Kidney (tissue), 22 donors: ENCODE data around the gene FURIN. TPM values are rescaled to one million over a fixed set of nuclear protein-coding genes. Genes with fewer than 3 reads are reported as not detected.

Experiments used
- DNase-seq, 5 donors: peaks; one replicate each; pipeline ENCODE4 v3.0.0-alpha.2; 2013 to 2020
- FAIRE-seq: peaks from 2 replicates; lab custom pipeline; 2012; peaks lifted over from hg19 to GRCh38; lab: Jason Lieb, UNC
- H3K27ac ChIP-seq, 2 donors: one replicate each; pipeline ENCODE4 v1.7.0; 2013; ENCODE audit warnings: low read depth in 2 of 2, low read length in 2 of 2, inconsistent platforms in 1 of 2
- H3K27me3 ChIP-seq: one replicate; pipeline ENCODE4 v1.7.1; 2013; ENCODE audit warnings: low read length, inconsistent platforms; ENCODE audit not compliant: control insufficient read depth, insufficient read depth
- H3K36me3 ChIP-seq, 3 donors: one replicate each; pipeline versions ENCODE4 v1.7.0 to v1.7.1; 2013; ENCODE audit warnings: low read length in 3 of 3, control low read depth in 1 of 3, inconsistent platforms in 1 of 3; ENCODE audit not compliant: insufficient read depth in 3 of 3, control insufficient read depth in 2 of 3
- H3K4me1 ChIP-seq, 3 donors: one replicate each; pipeline versions ENCODE4 v1.7.0 to v1.7.1; 2013; ENCODE audit warnings: low read length in 3 of 3, inconsistent platforms in 1 of 3, low read depth in 1 of 3; ENCODE audit not compliant: control insufficient read depth in 2 of 3, insufficient read depth in 2 of 3
- H3K4me3 ChIP-seq, 3 donors: one replicate each; pipeline versions ENCODE4 v1.7.0 to v1.8.1; 2013; ENCODE audit warnings: low read length in 3 of 3, control low read depth in 1 of 3, inconsistent platforms in 1 of 3
- H3K9ac ChIP-seq, 3 donors: one replicate each; pipeline versions ENCODE4 v1.7.0 to v1.7.1; 2013; ENCODE audit warnings: low read length in 3 of 3, control low read depth in 1 of 3, inconsistent platforms in 1 of 3
- H3K9me3 ChIP-seq, 3 donors: one replicate each; pipeline versions ENCODE4 v1.7.0 to v1.7.1; 2013; ENCODE audit warnings: low read length in 3 of 3, control low read depth in 1 of 3, inconsistent platforms in 1 of 3; ENCODE audit not compliant: control insufficient read depth in 2 of 3, insufficient read depth in 1 of 3
- intact Hi-C: fragments of 100-400 bp; cut with DNase I; formaldehyde crosslinking; loops from one replicate; pipeline ENCODE4 v1.11.1; 2022
- long read RNA-seq, 10 donors: library from polyadenylated mRNA in 1 of 10; unstranded in 1 of 10; transcript quantifications; one replicate each; pipeline ENCODE4 v2.0.0 and lab custom pipeline, GENCODE V29; 2021 to 2026
- polyA plus RNA-seq: library from polyadenylated mRNA; stranded (reverse); fragments of 350-450 nt; fragmentation: Illumina TruSeq; extraction: RNeasy Lipid Tissue Mini Kit (QIAGEN cat#74804); gene quantifications from one replicate; pipeline ENCODE4 v1.2.3, GENCODE V29; 2014; ENCODE audit warnings: low read depth, low replicate concordance; ENCODE audit not compliant: insufficient read depth
- total RNA-seq: library from RNA; stranded (reverse); fragmentation: NEBNext Ultra II Directional; extraction: Animal tissue kit (Norgen Biotek cat#: 25700); gene quantifications from one replicate; pipeline ENCODE4 v1.2.1, GENCODE V29; 2021
- TF ChIP-seq, protein P1 (sequence below): IDR thresholded peaks from 3 replicates; pipeline ENCODE4 v1.5.1; 2012; ENCODE audit warnings: mild to moderate bottlenecking, moderate library complexity, borderline replicate concordance; ENCODE audit not compliant: insufficient read depth; ENCODE audit errors: extremely low read depth
- donor health status: control.
- donor health status: control.
- donor health status: control.
- donor health status: control.
- donor health status: control.
- donor health status: DM: yes; HTN: yes; CAD: no.
- donor health status: Normal renal cell carcinoma (clear cell type).

The FURIN gene
- total RNA-seq (75.9 TPM), polyA plus RNA-seq (36.4 TPM)
- long read RNA-seq, donor 1, full-length matches to known transcripts, result 4 of 33 reads
- long read RNA-seq, donor 1, partial matches to known transcripts, result 29 of 33 reads
- long read RNA-seq, donor 1, other reads (novel, unspliced or antisense), result 0 of 33 reads
- long read RNA-seq, donor 2, full-length matches to known transcripts, result 1 of 1 reads
- long read RNA-seq, donor 2, partial matches to known transcripts, result 0 of 1 reads
- long read RNA-seq, donor 2, other reads (novel, unspliced or antisense), result 0 of 1 reads
- long read RNA-seq, donor 3, full-length matches to known transcripts, result 4 of 9 reads
- long read RNA-seq, donor 3, partial matches to known transcripts, result 5 of 9 reads
- long read RNA-seq, donor 3, other reads (novel, unspliced or antisense), result 0 of 9 reads
- long read RNA-seq, donor 4, full-length matches to known transcripts, result 3 of 8 reads
- long read RNA-seq, donor 4, partial matches to known transcripts, result 5 of 8 reads
- long read RNA-seq, donor 4, other reads (novel, unspliced or antisense), result 0 of 8 reads
- long read RNA-seq, donor 5, result 0 reads
- long read RNA-seq, donor 6, full-length matches to known transcripts, result 2 of 2 reads
- long read RNA-seq, donor 6, partial matches to known transcripts, result 0 of 2 reads
- long read RNA-seq, donor 6, other reads (novel, unspliced or antisense), result 0 of 2 reads
- long read RNA-seq, donor 7, full-length matches to known transcripts, result 2 of 37 reads
- long read RNA-seq, donor 7, partial matches to known transcripts, result 35 of 37 reads
- long read RNA-seq, donor 7, other reads (novel, unspliced or antisense), result 0 of 37 reads
- long read RNA-seq, donor 8, partial matches to known transcripts, result 24 of 24 reads
- long read RNA-seq, donor 8, other reads (novel, unspliced or antisense), result 0 of 24 reads
- long read RNA-seq, donor 9, result 0 reads
- long read RNA-seq, donor 10, full-length matches to known transcripts, result 3 of 35 reads
- long read RNA-seq, donor 10, partial matches to known transcripts, result 32 of 35 reads
- long read RNA-seq, donor 10, other reads (novel, unspliced or antisense), result 0 of 35 reads

DNA sequence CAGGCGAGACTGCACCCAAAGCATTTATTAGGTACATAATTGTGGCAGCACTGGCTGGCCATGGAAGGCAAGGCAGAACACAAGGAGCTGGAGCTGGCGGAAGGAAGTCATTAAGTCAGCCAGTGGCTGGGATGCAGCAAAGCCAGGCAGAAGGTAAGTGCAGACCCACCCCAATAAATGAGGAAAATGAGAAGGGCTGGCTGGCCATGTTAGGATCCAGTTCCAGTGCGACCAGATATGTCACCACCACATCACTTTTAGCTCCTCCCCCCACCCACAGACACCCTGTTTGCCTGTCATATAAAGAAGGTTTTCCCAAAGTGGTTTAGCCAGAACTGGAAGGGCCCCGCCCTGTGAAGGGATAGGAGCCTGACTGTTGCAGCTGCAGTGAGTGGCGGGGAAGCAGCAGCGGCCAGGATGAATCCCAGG lies at the start of gene FURIN:
Gene FURIN, plus strand, starts transcription at position 328 of the 429 bp plus-strand sequence. CDS start 7,153 bp downstream, outside the sequence.
- Histone ChIP-seq H3K27me3 (no peaks in the 10 kb centered on the region), H3K27ac (peak within 1 kb of the TSS; percentile 64 to 82), H3K36me3 (no peaks in the 10 kb centered on the region), H3K4me1 (peaks cover 0 to 17% (median 10%) of the 10 kb centered on the region in 3 donors), H3K4me3 (no peak within 1 kb of the TSS), H3K9ac (peak within 1 kb of the TSS in 1 of 3 donors; percentile 23), H3K9me3 (no peaks in the 10 kb centered on the region)
- intact Hi-C loops, result no loop called here
- FAIRE-seq, result no peak
- TF ChIP-seq, protein P1, sequence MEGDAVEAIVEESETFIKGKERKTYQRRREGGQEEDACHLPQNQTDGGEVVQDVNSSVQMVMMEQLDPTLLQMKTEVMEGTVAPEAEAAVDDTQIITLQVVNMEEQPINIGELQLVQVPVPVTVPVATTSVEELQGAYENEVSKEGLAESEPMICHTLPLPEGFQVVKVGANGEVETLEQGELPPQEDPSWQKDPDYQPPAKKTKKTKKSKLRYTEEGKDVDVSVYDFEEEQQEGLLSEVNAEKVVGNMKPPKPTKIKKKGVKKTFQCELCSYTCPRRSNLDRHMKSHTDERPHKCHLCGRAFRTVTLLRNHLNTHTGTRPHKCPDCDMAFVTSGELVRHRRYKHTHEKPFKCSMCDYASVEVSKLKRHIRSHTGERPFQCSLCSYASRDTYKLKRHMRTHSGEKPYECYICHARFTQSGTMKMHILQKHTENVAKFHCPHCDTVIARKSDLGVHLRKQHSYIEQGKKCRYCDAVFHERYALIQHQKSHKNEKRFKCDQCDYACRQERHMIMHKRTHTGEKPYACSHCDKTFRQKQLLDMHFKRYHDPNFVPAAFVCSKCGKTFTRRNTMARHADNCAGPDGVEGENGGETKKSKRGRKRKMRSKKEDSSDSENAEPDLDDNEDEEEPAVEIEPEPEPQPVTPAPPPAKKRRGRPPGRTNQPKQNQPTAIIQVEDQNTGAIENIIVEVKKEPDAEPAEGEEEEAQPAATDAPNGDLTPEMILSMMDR, result no peak
- DNase-seq, result no peak

DNA sequence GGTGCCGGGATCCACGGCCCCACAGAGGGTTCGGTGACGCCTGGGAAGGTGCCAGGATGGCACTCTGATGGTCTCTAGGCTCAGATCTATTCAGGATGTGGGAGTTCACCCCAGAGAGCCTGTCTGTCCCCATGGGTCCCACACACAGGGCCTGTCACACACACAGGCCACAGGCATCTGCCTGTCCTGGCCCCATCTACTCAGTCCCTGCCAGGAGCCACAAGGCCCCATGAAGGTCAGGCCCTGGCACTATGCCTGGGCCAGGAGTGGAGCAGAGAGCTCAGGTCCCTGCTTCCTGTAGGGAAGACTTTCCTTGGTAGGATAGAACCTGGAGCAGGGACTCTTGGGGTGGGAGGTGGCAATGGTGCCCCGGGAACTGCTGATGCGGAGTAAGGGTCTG lies 49.0 kb upstream of the FURIN start:
- TF ChIP-seq, protein P1, result no peak
- H3K27ac ChIP-seq, result no peak overlapping the region
- no peaks in the 10 kb centered on the region for H3K36me3 ChIP-seq
- DNase-seq (no peak), FAIRE-seq (no peak)
- no peaks in the 10 kb centered on the region for H3K4me1 ChIP-seq
- no peak overlapping the region for H3K9ac ChIP-seq
- H3K4me3 ChIP-seq, result no peak overlapping the region
- H3K9me3 ChIP-seq, result no peaks in the 10 kb centered on the region
- H3K27me3 ChIP-seq, result no peaks in the 10 kb centered on the region
- intact Hi-C loops, result no loop called here

DNA sequence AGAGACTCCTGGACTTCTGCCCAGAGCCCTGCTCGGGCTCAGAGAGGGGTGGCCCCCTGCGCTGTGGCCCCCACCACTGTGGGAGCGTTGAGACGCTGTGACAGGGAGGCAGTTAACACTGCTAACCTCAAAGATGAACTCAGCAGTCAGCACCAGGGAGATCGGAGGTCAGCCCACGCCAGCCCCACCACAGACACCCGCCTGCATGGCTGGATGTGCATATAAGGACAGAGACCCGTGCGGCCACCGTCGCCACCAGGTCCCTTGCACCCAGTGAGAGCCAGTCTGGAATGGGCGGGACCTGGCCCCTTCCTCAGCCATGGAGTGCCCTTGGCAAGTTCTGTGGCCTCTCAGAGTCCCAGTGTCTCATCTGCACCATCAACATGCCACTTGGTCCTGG lies 48.5 kb upstream of the FURIN start:
- H3K9ac ChIP-seq, result no peak overlapping the region
- TF ChIP-seq, protein P1, result no peak
- FAIRE-seq (no peak), DNase-seq (no peak)
- H3K4me1 ChIP-seq, result no peaks in the 10 kb centered on the region
- no peaks in the 10 kb centered on the region for H3K27me3 ChIP-seq
- H3K4me3 ChIP-seq, result no peak overlapping the region
- no peaks in the 10 kb centered on the region for H3K36me3 ChIP-seq
- H3K27ac ChIP-seq, result no peak overlapping the region
- H3K9me3 ChIP-seq, result no peaks in the 10 kb centered on the region
- intact Hi-C loops, result no loop called here
